CD4-positive, alpha-beta T cell treated with Interferon alpha-2 for 1 hour (primary cell): ENCODE measurements around the gene IMMP2L.

Source experiments
- DNase-seq, 2 donors: peaks; one replicate each; pipeline ENCODE4 v3.0.0-alpha.2; 2020 to 2022

The IMMP2L gene

GRCh38 chr7:110650328-110650727 is 912.0 kb downstream of the IMMP2L start:
- no peak for DNase-seq

GRCh38 chr7:110647266-110647665 is 915.0 kb downstream of the IMMP2L start:
- DNase-seq, result no peak

DNA sequence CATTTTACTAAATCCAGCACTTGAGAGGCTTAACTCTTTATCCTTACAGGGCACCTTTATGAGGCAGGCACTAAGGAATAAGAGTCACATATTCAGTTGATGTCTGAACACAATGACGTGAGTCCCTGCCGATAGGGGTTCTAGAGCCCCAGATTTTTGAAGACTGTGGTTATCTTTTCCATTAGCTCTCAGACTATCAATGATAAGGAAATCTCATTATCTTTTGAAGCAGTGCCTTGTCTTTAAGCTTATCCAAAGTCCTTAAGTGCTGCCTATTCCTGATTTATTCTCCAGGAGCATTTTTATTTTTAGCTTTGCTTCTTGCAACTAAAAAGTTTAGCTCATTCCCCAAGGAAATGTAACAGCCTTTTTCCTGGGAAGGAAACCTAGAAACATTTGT is 915.5 kb downstream of the IMMP2L start:
- DNase-seq, result no peak

GRCh38 chr7:110645616-110646015 is 916.7 kb downstream of the IMMP2L start:
- DNase-seq, result no peak

GRCh38 chr7:110645060-110645459 is 917.2 kb downstream of the IMMP2L start:
- no peak for DNase-seq

DNA sequence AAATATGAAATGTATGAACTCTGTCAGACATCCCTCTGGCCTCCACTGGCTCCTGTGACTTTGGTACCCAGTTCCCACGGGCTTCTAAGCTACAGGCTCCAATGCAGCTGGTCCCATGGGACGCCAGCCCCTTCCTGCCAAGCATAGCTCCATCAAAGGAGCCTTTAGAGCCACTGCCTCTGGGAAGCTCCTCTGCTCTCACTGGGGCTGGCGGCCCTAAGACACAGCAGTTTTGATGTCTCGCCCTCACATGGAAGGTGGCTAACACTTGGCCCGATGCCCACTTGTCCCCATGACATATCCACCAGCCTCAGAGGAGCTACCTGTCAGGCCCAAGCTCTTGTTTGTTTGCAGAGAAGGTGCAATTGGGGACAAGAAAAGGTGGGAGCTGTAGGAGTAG is 925.0 kb downstream of the IMMP2L start:
- DNase-seq, result no peak

- DNase-seq, result no peak
Measured at GRCh38 chr7:110633313-110633712, 929.0 kb downstream of the IMMP2L start.

GRCh38 chr7:110626414-110626813 is 935.9 kb downstream of the IMMP2L start:
- DNase-seq, result no peak

GRCh38 chr7:110625294-110625693 is 937.0 kb downstream of the IMMP2L start:
- DNase-seq, result no peak

- no peak for DNase-seq
Measured at GRCh38 chr7:110623436-110623835, 938.9 kb downstream of the IMMP2L start.

DNA sequence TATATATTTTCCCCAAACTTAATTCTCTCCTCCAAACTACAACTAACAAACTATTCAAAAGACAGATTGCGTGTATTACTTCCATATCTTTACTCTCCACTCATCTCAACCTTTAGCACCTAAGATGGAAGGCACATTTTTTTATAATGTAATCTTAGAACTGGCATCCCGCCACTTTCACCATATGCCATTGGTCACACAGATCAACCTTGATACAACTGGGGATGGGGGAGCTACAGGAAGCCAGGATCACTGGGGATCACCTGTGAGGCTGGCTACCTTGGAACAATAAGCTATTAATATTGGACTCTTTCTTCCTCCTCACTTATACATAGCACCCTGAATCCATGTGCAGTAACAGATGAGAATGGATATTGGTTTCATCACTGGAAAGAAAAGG is 941.0 kb downstream of the IMMP2L start:
- DNase-seq, result no peak

DNA sequence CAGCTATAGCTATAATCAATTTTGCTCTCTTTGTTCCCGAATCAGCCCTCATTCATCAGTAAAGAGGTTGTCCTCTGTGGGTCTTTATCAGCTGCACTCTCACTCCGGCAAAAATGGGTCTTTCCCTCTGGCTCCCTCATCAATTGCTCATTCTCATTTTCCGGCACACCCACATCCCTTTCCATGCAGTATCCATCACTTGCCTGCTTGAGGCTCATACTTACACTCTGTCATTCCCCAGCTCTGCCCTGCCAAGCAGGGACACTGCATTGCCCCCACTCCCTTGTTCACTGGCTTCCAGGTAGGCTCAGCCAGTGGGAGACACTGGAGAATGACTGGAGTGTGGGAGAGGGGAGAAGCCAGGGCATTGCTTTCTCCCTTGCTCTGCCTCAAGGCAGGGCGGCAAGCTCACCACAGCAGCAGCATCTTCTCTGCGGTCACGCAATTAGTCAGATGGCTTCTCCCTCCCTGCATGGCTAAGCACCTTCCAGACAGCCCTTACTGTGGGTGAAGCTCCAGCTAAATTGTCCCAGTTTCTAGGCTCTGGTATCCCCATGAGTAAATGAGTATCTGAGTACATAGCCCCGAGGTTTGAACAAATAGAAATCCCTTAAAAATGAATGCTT is 942.1 kb downstream of the IMMP2L start:
- no peak for DNase-seq
